ENCODE data around the gene STING1.

DNA sequence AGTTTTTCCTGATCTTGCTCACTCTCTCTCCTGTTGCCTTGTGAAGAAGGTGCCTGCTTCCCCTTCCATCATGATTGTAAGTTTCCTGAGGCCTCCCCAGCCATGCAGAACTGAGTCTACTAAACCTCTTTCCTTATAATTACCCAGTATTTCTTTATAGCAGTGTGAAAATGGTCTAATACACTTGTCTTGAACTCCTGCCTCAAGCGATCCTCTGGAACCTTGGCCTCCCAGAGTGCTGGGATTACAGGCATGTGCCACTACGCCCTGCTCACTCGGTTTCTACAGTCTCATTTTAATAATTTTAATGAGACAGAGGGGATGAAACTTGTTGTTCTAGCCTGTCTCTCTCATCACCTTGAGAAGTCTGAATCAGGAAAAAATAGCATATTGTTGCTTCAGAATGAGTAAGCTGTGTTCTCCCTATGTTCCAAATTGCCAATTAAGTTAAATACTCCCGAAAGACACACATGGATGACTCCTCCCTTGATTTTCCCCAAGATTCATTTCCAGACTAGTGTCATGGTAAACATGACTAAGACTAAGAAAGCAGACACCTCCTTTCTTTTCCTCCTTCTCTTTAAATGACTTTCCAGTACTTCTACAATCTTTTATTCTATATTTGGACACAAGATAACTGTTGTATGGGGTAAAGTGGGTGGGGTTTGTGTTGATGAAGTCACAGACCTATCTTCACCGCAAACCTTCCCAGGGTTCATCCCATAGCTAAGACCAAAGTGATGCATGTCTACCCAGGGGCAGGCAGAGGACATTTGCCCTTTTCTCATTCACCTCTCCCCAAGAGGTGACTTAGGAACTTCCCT is 35.4 kb downstream of the STING1 start:
- TF ChIP-seq, protein P1, sequence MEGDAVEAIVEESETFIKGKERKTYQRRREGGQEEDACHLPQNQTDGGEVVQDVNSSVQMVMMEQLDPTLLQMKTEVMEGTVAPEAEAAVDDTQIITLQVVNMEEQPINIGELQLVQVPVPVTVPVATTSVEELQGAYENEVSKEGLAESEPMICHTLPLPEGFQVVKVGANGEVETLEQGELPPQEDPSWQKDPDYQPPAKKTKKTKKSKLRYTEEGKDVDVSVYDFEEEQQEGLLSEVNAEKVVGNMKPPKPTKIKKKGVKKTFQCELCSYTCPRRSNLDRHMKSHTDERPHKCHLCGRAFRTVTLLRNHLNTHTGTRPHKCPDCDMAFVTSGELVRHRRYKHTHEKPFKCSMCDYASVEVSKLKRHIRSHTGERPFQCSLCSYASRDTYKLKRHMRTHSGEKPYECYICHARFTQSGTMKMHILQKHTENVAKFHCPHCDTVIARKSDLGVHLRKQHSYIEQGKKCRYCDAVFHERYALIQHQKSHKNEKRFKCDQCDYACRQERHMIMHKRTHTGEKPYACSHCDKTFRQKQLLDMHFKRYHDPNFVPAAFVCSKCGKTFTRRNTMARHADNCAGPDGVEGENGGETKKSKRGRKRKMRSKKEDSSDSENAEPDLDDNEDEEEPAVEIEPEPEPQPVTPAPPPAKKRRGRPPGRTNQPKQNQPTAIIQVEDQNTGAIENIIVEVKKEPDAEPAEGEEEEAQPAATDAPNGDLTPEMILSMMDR (conservative IDR thresholded peaks at IDR 0.05; ENCODE audit: low read length): no peak
- TF ChIP-seq EZH2phosphoT487 (IDR thresholded peaks at IDR 0.05; ENCODE audit: borderline replicate concordance): no peak
